ENCODE measurements around the gene DNAJC5.

DNAJC5 gene

GRCh38 chr20:63942250-63942951 lies 47.5 kb downstream of the DNAJC5 start:
- DNase-seq = peak; percentile 27

DNA sequence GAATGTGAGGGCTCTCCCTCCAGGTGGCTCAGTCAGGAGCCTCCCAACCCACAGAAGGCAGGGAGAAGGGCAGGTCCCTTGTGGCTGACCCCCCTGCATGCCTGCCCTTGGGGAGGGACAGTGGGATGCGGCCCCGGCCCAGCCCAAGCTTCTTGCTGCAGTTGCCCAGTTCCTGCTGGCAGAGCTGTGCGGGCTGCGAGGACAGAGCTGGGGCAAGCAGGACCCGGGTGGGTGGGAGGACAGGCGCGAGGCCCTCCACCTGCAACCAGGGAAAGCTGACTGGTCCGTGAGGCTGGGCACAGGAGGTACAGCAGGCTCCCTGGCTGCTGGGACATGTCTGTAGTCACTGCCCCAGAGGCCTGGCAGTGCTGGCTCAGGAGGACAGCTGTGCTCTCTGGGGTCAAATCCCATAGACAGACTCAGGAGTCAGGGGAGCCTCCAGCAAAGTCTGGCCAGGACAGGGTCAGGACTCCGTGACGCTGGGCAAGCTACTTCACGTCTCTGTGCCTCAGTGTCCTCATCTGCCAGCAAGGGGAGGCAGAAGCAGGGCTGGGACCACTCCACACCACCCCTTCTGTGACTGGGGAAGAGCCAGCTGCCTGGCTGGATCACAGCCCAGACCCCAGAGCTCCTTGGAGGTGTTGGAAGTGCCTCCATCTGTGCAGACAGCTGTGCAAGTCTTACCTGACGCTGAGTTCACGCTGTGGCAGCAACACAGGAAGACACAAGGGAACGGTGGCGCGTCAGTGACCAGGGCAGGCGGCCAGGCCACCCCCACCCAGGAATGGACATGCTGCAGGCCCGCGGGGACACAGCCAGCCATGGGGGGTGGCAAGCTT lies 48.3 kb downstream of the DNAJC5 start:
- no peak for DNase-seq

DNA sequence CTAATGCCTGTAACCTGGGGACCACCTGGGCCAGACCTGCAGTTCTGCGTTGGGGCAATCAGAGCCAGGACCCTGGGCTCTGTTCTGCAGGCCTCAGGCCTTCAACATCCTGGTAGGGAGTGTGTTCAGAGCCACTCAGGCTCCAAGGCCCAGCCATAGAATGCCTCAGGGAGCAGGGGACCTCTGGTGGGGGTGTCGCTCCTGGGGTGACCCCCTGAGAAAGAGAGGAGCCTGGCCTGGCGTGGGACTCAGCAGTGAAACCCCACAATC lies 48.8 kb downstream of the DNAJC5 start:
- no peak for DNase-seq

- DNase-seq = no peak
Observed at GRCh38 chr20:63944078-63944941, 49.4 kb downstream of the DNAJC5 start.

DNA sequence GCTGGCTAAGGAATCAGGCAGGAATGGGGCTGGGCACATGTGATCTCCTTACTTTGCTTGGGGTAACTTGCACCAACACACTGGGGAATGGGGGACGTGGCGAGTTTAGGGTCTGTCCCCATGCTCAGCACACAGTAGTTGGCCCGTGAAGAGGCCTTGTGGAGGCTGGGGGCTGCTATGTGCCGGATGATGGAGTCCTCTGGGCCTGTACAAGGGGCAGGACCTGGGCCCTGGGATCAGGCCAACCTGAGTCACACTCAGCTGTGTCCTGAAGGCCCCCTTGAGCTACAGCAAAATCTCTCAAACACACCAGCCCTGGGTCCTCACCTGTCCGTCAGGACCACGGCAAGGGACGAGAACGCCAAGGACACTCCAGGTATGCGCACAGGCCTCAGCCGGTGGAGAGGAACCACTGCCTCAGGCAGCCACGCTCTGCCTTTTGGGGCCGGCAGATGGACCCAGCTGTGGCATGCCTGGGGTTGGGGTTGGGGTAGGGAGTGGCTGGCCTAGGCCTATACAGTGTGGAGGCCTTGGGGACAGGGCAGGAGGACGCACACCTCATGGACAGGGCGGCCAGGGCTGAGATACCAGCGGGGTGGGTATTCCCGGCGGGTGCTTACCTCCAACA lies 50.2 kb downstream of the DNAJC5 start:
- no peak for DNase-seq

GRCh38 chr20:63945921-63946920 lies 51.3 kb downstream of the DNAJC5 start:
- DNase-seq = no peak

GRCh38 chr20:63946986-63947637 lies 52.2 kb downstream of the DNAJC5 start:
- no peak for DNase-seq

GRCh38 chr20:63947638-63948456 lies 52.9 kb downstream of the DNAJC5 start:
- no peak for DNase-seq

- DNase-seq = no peak
Observed at GRCh38 chr20:63950701-63951397, 55.9 kb downstream of the DNAJC5 start.

DNA sequence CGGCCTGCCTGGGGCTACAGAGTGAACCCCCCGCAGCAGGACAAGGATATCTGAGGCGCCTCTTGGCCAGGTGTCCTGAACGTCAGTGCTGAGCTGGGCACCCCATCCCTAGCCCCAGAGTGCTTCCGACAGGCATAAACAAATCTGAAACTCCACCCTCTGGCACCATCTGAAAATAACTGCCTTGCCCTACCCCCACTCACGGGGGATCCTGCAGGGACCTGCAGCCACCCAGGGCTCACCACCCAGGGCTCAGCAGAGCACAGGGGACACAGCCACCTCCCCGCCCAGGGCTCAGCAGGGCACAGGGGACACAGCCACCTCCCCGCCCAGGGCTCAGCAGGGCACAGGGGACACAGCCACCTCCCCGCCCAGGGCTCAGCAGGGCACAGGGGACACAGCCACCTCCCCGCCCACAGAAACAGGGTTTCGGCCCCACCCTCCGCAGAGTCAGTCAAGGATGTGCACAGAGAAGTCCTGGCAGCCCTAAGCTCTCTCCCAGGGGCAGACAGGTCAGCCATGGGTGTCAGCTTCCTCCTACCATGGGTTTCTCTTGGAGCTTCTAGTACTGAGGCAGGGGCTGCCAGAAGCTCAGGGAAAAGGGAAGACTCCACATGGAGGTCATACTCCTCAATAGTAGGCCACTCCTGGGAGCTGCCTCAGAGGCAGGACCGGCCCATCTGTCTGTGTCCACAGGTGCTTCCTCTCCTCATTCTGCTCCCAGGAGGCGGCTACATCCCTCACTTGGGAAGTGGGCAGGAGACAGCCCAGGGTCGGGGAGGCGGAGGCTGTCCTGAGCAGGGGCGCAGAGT lies 56.7 kb downstream of the DNAJC5 start:
- no peak for DNase-seq

DNA sequence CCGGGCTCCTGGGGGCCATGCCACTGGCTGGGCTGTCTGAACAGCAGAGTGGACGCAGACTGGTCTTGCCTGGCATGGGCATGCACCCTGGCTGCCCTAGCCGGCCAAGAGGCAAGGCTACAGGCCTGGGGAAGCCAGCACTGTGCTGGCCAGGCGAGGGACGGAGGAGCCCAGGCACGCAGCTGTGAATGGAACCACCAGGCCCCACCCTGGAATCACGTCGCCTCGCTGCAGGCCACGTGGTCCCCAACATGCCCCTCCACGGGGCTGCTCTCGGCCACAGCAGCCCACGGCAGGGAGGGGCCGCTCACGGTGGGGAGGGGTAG lies 57.2 kb downstream of the DNAJC5 start:
- DNase-seq = no peak

GRCh38 chr20:63952769-63953168 lies 57.8 kb downstream of the DNAJC5 start:
- DNase-seq = no peak

DNA sequence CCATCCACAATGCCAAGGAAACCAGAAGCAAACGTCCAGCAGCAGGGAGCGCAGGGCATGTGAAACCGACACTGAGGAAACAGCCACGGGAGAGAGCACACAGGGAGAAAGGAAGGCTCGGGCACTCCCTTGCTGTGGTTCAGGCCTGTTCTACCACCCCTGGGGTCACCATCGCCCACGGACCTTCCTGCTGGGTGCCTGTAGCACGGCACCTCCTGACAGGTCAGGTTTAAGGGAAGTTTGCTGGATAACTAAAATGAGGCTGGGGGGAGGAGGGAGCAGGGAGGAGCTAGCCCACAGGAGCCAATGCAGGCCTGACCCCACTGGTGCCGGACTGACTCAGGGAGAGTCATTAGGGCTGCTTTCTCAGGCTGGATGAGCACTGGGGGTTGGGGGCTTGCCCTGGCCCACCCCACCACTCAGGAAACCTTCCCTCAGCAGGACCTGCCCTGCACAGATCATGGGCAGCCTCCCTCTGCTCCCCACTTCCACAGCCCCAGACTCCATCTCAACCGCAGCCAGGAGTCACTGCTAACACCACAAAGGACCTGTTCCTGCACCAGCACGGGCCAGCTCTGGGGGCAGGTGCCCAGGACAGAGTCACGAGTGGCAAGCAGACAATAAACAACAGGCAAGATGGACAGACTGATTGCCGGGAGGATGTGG lies 59.0 kb downstream of the DNAJC5 start:
- DNase-seq = no peak

- DNase-seq = no peak
Observed at GRCh38 chr20:63955281-63955826, 60.4 kb downstream of the DNAJC5 start.

GRCh38 chr20:63955827-63956663 lies 61.1 kb downstream of the DNAJC5 start, which contains the start of gene UCKL1:
TSS of gene UCKL1 (minus strand) at chr20:63956416. CDS start at chr20:63956372, 44 bp downstream.
- DNase-seq = peak; percentile 88

GRCh38 chr20:63956664-63957003 lies 61.7 kb downstream of the DNAJC5 start:
- no peak for DNase-seq
